GM21737 (cell line): Measurements from ENCODE around the gene CUL7.
"Not testable (repeated sequence)": the region's sequence is repeated elsewhere in the genome, so short reads cannot be mapped to it uniquely, and the experiment has no call there.

ENCODE experiments used
- ATAC-seq: cut with Tn5 transposase; IDR thresholded peaks from one replicate; pipeline ENCODE4 v1.9.1; 2021; ENCODE audit warnings: mild to moderate bottlenecking, moderate library complexity; ENCODE audit not compliant: unreplicated experiment

CUL7 gene

DNA sequence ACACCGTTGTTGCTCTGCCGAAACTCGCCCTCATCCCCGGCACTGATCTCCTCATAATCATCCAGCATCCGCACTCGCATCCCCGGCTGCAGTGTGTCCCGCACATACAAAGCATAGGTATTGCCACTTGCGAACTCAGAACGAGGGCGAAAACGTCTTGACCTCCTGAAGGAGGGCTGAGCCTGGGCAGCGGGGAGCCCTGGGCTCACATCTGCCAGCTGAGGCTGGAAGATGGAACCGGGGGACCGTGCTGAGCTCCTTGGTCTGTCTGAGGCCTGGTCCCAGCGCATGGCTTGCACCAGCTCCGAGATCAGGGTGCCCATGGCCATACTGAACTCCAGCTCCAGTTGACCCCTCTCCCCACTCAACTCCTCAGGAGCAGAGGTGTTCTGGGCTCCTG lies 2.7 kb downstream of the CUL7 start:
- no peak for ATAC-seq

DNA sequence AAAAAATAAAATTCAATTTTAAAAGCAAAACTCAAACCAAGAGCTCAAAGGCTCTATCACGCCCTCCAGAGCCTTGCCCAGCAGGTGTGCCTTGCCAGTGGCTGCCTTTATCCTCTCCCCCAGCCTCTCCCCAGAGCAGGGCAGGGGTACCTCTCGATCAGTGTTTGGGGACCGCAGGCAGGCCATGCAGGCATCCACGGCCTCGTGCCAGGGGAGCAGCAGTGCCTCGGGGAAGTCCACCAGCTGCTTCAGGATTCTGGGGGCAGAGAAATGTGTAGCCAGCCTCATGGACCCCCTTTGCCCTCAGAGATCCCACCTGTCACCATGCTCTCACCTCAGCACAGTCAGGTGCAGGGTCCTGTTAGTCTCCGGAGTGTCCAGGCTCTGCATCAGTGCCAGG lies 5.7 kb downstream of the CUL7 start:
- no peak for ATAC-seq

- no peak for ATAC-seq
These were observed 8.2 kb downstream of the CUL7 start for GRCh38 chr6:43045371-43045930.

GRCh38 chr6:43043310-43043709 lies 10.3 kb downstream of the CUL7 start:
- no peak for ATAC-seq

GRCh38 chr6:43041475-43041874 lies 12.2 kb downstream of the CUL7 start:
- ATAC-seq: not testable (repeated sequence)

DNA sequence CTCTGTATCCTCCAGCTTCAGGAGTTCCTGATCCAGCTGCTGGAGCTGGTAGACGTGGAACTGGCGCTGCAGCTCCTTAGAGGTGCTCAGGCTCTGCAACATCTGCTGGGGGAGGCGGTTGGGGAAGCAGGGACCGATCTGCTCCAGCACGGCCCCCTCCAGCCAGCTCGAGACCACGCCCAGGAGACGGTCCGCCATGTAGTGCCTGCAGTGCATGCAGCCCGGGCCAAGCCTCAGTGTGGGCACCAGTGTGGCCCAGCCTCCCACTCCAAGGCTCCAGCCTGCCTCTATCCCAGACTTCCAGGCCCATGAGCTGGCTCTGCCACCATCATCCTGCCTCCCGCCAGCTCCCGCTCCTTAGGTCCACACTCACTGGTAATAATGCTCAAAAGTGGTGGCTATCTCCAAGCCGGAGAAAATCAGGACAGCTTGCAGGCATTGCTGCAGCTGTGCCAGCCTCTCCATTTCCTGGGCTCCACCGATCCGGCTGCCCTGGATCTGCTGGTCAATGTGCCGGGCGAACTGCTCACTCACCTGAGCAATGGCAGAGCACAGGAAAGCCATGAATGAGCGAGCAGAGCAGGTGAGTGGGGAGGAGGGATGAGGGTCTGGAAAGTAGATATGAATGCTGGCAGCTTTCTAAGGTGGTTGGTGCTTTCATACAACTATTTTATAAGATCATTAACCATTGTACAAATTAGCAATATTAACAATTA lies 13.0 kb downstream of the CUL7 start:
- ATAC-seq: no peak

DNA sequence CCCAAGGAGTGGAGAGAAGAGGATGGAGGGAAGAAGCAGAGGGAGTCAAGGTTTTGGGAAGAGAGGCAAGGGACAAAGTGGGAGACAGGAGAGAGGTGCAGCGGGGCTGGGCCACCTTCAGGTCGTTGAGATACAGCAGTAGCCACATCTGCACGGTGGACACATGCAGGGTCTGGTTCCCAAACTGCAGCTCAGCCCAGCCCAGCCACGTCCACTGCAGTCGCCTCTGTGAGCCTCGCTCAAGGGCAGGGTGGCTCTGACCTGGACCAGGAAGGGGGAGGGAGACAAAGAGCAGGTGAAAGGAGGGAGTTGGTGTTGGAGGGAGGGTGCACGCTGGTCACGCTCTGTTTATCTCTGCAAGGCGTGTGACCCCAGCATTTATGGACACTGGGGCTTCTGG lies 14.9 kb downstream of the CUL7 start:
- no peak for ATAC-seq

DNA sequence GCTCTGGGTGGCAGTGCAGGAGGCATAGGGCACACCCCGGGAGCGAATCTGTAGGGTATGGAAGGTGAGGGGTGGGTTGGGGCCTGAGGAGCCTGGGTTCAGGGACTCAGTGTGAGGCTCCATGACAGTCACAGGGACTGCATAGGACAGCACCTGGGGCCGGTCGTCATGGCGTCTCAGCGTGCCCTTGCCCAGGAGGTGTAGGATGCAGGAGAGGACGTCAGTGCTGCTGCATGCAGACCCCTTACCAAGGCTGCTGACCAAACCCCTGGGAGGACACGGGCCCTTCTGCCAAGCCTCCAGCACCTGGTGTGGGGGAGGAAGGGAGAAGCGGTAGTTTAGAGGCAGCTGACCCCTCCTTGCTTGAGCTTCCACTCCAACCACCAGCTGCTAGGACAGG lies 15.9 kb downstream of the CUL7 start:
- ATAC-seq: no peak

- no peak for ATAC-seq
These were observed 16.5 kb downstream of the CUL7 start for GRCh38 chr6:43037197-43037596.

GRCh38 chr6:43036712-43037111 lies 16.9 kb downstream of the CUL7 start:
- ATAC-seq: no peak

DNA sequence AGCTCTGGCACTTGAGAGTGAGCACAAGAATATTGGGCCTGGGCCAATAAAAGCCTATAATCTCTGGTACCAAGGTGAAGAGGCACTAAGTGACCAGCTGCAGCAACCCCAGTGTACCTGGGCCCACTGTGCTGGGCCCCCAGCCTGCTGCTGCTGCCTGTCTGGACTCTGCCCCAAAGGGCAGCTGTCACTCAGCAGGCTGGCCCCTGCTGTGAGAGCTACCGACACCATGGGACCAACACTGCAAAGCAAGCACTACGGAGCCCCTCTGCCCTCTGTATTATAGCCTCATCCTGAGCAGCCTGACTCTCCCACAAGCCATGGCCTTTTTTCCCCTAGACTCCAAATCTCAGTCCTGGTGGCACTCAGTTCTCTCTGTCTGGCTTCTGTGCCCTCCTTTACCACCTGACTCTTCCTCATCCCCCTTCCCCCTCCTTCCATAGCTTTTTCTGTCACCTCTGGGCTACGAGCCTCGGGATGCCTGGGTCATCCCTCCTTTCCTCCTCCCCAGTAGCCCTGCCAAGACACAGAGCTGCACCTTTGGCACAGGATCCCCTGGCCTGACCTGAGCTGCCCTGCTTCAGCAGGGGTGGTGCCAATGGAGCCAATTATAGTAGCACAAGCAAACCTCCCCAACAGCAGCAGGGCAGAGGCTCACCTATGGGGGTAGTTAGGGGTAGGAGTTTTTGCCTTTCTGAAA lies 18.0 kb downstream of the CUL7 start:
- ATAC-seq: no peak

GRCh38 chr6:43034190-43034525 lies 19.5 kb downstream of the CUL7 start:
- no peak for ATAC-seq

DNA sequence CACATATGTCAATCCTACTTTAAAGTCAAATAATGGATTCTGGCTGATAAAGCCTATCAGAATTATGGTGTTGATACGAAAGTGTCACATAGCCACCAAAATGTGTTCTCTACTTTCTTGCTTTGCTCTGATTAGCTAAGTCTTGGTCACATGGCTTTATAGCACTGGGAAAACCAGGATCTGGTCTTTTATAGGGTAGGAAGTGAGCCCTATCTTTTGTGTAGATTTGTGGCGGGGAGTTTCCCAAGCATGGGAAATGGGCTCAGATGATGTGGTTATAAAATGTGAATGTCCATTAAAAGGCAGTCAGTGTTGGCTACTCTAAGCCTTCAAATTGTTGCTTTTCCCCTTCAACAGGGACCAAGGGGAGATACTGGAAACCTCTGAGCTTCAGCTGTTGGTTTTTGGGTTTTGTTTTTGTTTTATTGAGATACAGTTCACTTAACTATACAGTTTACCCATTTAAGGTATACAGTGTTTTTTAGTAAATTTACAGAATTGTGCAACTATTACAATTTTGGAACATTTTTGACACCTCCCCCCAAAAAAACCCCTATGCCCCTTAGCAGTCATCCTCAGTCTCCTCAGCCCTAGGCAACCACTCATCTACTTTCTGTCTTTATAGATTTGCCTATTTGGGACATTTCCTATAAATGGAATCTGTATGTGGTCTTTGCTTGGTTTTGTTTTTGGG lies 20.0 kb downstream of the CUL7 start:
- no peak for ATAC-seq

GRCh38 chr6:43032326-43032725 lies 21.3 kb downstream of the CUL7 start:
- no peak for ATAC-seq

DNA sequence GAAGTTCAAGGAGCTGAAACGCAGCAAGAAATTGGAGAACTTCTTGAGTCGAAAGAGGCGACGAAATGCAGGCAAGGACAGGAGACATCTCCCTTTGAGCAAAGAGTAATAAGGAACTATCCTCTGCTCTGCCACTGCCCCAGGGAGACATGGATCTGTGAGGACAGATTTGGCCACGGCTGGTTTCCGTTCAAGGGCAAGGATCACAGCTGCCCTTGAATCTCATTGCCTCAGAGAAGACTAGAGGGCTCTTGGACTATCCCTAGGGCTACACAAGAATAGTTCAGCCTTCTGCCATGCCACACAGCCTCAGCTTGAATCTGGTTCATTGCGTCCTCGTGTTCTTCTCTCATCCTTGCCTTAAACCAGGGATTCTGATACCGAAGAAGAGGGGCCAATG lies 24.5 kb downstream of the CUL7 start:
- no peak for ATAC-seq

DNA sequence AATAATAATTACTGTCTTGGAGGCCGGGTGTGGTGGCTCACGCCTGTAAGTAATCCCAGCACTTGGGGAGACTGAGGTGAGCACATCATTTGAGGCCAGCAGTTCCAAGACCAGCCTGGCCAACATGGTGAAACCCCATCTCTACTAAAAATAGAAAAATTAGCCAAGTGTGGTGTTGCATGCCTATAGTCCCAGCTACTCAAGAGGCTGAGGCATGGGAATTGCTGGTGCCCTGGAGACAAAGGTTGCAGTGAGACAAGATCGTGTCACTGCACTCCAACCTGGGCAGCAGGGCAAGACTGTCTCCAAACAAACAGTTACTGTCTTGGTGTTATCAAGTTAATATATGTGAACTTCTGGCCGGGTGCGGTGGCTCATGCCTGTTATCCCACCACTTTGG lies 27.3 kb downstream of the CUL7 start:
- no peak for ATAC-seq

- no peak for ATAC-seq
These were observed 29.2 kb downstream of the CUL7 start for GRCh38 chr6:43024436-43024835.

DNA sequence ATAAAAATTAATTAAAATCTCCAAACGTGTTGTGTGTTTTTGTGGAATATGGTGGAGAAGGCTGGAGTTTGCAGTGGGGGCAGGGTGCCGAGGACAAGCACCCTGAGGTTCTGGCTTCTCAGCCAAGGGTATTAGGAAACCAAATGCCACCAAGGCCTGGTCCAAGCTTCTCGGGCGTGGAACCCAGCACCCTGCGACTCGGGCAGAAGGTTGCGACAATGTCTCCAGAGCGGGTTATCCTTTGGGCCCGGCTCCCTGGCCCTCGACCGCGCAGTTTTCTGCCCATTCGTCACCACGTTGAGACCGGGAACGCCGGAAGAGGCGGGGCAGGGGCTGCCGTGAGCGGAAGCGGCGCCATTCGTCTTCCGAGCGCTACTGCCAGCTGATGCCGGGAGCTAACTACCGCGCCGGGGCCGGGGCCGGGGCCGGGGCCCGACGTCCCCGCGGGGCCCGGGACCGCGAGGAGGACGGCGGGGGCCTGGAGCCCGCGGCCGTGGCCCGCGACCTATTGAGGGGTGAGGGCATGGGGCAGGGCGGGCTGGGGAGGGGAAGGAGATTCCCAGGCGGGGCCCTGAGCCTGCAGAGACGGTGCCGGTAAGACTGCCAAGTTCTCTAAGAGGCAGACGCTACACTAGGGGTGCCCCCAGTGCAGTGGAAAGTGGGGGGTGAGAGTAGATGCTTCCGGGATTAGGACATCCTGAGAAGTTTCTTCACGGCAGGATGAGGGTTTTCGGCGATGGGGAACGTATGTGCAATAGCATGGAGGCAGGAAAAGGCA lies 32.2 kb downstream of the CUL7 start, which contains the start of gene RRP36:
Gene RRP36, plus strand, starts transcription at position 354 of the 778 bp plus-strand sequence. Its CDS starts 32 bp downstream, at position 386.
- peak; percentile 43 for ATAC-seq

- no peak for ATAC-seq
These were observed 32.8 kb downstream of the CUL7 start for GRCh38 chr6:43020847-43021246.

DNA sequence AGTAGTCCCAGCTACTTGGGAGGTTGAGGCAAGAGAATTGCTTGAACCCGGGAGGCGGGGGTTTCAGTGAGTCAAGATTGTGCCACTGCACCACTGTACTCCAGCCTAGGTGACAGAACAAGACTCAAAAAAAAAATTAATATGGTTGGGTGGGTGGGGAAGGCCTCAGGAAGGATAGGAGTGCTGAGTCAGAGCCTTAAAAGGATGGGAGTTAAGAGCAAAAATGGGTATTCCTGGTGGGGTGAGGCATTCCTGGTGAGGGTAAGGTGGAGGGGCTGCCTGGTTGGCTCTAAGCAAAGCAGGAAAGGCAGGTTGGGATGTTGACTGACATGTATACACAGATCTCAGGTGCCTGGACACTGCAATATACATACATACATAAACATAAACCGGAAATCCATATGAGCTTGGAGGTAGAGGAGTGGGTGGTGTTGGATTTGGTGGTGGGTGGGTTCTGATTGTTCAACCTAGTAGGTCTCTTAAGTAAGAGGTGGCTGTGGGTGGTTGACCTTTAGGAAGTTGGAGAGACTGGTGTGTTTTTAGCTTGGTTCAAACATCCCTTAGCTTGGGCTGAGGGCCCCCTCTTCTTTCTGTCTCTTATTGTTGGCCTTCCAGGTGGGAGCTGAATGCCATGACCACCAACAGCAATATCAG lies 33.5 kb downstream of the CUL7 start:
- no peak for ATAC-seq
